Measurements from ENCODE around the gene P2RX4.
"Not testable (repeated sequence)": the region's sequence is repeated elsewhere in the genome, so short reads cannot be mapped to it uniquely, and the experiment has no call there.

The P2RX4 gene

GRCh38 chr12:121219353-121219986, 9.5 kb downstream of the P2RX4 start:
- no peak for DNase-seq (ENCODE audit: low read depth, low spot score)

- DNase-seq (ENCODE audit: low read depth, low spot score): no peak
Observed at GRCh38 chr12:121222847-121223246, 12.9 kb downstream of the P2RX4 start.

DNA sequence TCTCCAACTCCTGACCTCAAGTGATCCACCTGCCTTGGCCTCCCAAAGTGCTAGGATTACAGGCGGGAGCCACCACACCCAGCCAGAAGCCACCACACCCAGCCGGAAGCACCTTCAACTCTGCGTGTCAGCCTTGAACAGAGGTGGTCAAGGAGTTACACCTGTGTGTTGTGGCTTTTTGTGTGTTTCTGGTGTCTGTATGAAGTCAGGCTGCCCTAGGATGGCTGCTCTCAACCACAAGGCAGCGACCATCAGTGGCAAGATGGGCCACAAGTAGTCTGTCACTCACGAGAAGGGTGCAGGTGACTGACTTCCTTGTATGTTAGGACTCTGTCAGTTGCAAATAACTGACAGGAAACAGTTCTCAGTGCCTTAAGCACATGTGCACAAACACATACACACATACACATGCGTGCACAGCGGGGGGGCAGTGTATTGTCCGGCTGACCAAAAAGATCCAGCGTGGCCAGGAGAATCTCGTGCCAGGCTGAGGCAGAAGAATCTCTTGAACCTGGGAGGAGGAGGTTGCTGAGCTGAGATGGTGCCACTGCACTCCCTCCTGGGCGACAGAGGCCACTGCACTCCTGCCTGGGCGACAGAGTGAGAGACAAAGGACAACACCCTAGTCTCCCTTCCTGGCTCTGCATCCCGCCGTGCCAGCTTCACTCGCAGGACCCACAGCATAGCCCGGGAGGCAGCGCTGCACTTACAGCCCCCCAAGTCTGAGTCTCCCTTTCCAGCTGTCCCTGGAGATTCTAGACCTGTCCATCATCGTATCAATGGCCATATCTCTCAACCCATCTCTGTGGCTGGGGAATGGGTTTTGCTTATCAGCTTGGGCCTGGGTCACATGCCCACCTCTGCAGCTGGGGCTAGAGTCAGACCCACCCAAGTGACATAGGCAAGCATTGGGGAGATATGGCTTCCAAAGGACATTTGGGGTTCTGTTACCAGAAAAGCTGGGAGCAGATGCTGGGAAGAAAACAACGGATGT, 13.7 kb downstream of the P2RX4 start:
- DNase-seq (ENCODE audit: low read depth, low spot score): no peak

- no peak for DNase-seq (ENCODE audit: low read depth, low spot score)
Observed at GRCh38 chr12:121224591-121224990, 14.7 kb downstream of the P2RX4 start.

DNA sequence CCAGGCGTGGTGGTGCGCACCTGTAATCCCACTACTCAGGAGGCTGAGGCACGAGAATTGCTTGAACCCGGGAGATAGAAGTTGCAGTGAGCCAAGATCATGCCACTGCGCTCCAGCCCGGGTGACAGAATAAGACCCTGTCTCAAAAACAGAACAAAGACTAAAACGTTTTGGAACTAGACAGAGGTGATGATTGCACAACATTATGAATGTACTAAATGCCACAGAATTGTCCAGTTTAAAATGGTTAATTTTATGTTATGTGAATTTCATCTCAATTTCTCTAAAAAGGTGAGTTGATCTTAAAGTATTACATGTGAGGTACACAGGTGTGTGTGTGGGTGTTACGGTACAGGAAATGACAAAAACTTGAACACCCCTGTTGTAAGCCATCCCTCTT, 16.5 kb downstream of the P2RX4 start:
- DNase-seq (ENCODE audit: low read depth, low spot score): no peak

DNA sequence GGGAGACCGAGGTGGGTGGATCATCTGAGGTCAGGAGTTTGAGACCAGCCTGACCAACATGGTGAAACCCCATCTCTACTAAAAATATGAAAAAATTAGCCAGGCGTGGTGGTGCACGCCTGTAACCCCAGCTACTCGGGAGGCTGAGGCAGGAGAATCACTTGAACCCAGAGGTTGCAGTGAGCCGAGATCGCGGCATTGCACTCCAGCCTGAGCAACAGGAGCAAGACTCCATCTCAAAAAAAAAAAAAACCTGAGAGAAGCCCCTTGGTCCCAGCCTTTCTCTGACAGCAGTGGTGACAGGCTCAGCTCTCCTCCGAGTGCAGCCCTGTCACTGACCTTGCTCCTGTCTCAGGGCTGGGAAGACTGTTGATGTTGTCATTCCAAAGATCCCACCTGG, 16.9 kb downstream of the P2RX4 start:
- DNase-seq (ENCODE audit: low read depth, low spot score): not testable (repeated sequence)

DNA sequence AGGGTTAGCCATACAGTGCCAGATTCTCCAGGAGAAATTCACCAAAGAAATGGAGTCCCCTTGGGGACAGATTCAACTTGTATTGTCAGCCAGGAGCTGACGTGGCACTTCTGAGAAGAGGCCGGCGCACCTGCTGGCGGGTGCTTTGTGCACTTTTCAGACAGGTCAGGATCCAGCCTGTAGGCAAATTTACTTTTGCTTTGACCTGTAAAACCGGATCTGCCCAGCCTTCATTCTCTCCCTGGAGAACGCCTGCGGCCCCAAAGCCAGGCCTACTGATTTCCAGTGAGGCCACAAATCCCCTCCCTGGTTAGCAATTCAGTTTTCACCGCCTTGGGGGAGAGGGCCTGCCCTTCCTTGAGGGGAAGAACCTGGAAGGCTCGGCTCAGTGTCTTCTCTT, 17.4 kb downstream of the P2RX4 start:
- DNase-seq (ENCODE audit: low read depth, low spot score): no peak

DNA sequence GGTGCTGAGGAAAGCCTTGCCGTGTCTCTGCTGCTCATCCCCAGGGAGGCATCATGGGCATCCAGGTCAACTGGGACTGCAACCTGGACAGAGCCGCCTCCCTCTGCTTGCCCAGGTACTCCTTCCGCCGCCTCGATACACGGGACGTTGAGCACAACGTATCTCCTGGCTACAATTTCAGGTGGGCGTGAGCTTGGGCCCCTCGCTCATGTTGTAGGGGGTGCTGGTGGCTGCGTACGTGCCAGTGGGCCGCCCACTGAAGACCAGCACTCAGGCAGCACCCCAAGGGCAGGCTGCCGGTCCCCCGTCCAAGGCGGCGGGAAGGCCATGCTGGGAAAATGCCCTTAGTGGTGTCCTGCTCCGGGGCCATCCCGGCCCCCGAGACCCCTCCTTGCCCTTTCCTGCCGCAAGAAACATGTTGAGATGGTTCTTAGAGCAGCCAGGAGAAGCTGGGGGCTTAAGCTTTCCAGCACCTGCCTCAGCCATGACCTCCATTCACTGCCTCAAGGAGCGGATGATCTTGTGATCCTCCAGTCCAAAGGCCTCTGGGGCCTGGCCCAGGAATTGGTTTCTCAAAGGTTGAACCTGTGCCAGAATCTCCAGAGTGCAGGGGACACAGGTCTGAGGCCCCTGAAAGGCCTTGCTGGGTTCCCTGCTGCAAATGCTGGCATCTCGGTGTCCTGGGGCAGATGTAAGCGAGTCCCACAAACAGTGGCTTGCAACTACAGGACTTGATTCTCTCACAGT, 19.2 kb downstream of the P2RX4 start:
- DNase-seq (ENCODE audit: low read depth, low spot score): no peak

DNA sequence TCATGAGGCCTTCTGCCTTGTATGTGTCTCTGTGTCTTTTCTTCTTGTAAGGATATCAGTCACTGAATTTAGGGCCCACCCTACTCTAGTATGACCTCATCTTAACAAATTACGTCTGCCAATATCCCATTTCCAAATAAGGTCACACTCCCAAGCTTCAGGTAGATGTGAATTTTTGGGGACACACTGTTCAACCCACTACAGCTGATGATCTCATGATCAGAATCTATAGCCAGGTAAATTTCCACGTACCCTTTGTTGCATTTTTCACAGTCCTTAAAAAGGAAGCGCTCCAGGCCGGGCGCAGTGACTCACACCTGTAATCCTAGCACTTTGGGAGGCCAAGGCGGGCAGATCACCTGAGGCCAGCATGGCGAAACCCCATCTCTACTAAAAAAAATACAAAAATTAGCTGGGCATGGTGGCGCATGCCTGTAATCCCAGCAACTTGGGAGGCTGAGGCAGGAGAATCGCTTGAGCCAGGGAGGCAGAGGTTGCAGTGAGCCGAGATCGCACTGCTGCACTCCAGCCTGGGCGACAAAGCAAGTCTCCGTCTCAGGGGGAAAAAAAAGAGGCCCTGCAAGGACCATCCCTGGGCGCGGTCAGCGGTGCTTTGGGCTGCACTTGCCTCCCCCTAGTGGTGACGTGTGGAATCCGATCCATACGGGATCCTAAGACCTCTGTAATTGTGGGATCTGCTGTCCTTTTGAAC, 20.1 kb downstream of the P2RX4 start:
- DNase-seq (ENCODE audit: low read depth, low spot score): not testable (repeated sequence)

GRCh38 chr12:121230538-121230907, 20.6 kb downstream of the P2RX4 start:
- DNase-seq (ENCODE audit: low read depth, low spot score): no peak

GRCh38 chr12:121232163-121232562, 22.2 kb downstream of the P2RX4 start:
- DNase-seq (ENCODE audit: low read depth, low spot score): no peak

DNA sequence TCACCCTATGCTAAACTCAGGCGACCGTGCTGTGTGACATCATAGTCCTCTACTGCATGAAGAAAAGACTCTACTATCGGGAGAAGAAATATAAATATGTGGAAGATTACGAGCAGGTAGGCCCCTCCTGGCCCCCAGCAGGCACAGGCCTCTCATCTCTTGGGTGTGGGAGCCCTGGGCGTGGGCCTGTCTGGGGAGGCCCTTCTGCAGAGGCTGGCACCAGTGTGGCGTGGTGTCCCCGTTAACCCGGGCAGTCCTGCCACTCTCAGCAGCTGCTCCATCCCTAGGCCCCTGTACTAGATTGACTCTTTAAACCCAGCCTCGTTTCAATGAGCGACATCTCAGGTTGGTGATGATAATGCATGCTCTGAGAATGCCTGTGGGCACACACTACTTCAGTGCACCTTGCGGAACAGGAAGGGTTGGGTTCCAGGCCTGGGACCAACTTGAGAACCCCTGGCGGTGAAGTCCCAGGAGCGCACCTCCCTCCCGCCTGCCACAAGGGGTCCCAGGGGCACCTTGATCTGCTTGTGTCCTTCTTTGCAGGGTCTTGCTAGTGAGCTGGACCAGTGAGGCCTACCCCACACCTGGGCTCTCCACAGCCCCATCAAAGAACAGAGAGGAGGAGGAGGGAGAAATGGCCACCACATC, 23.2 kb downstream of the P2RX4 start:
- no peak for DNase-seq (ENCODE audit: low read depth, low spot score)

- DNase-seq (ENCODE audit: low read depth, low spot score): no peak
Observed at GRCh38 chr12:121233628-121234020, 23.7 kb downstream of the P2RX4 start.

DNA sequence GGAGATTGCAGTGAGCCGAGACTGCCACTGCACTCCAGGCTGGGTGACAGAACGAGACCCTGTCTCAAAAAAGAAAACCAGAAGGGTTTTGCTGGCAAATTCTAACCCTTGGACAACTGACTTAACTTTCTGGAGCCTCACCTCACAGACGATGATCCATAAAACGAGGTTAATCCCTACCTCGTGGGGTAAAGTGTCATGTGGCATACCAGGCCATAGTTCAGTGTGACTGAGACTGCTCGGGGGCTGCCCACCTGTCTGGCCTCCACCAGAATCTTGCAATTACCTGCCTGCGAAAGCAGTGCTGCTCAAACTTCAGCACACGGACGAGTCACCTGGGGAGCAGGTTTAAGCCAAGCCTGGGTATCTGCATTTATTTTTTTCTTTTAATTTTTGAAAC, 26.8 kb downstream of the P2RX4 start:
- no peak for DNase-seq (ENCODE audit: low read depth, low spot score)

- DNase-seq (ENCODE audit: low read depth, low spot score): no peak
Observed at GRCh38 chr12:121237415-121237814, 27.5 kb downstream of the P2RX4 start.

GRCh38 chr12:121238086-121238485, 28.2 kb downstream of the P2RX4 start:
- no peak for DNase-seq (ENCODE audit: low read depth, low spot score)

GRCh38 chr12:121238604-121239350, 28.8 kb downstream of the P2RX4 start:
- DNase-seq (ENCODE audit: low read depth, low spot score): no peak

- no peak for DNase-seq (ENCODE audit: low read depth, low spot score)
Observed at GRCh38 chr12:121239351-121240061, 29.6 kb downstream of the P2RX4 start.

DNA sequence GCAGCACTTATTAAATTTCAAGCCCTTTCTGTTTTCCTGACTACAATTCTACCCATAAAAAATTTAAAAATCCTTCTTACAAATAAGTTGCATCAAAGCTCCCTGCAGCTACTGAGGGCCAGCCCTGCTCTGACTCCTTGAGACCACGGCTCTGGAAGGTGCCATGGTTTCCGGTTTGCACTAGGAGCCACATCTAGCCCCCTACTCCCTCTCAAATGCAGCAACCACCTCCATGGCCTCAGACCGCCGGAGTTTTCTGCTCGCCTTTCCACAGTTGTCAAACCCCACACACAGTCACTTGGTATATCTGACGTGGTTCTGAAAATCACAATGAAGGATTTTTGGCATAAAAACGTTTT, 30.1 kb downstream of the P2RX4 start:
- DNase-seq (ENCODE audit: low read depth, low spot score): no peak

Measured in activated CD4-positive, CD25-positive, alpha-beta regulatory T cell treated with anti-CD3 and anti-CD28 coated beads, Interleukin-2, amount 50 U/mL, for 16 hours (primary cell).